DMS53 treated with DMSO at 0.1 percent for 48 hours (cell line): ENCODE data around the gene HHATL.

Experiments
- DNase-seq: peaks from one replicate; lab custom pipeline; 2025; ENCODE audit not compliant: unreplicated experiment; lab: John Stamatoyannopoulos, UW

HHATL gene

GRCh38 chr3:42666577-42666998, 36.0 kb downstream of the HHATL start:
- DNase-seq, result no peak

- no peak for DNase-seq
Measured at GRCh38 chr3:42666022-42666421, 36.6 kb downstream of the HHATL start.

GRCh38 chr3:42665050-42665878, 37.3 kb downstream of the HHATL start:
- DNase-seq, result no peak

- DNase-seq, result no peak
Measured at GRCh38 chr3:42664438-42664803, 38.2 kb downstream of the HHATL start.

- no peak for DNase-seq
Measured at GRCh38 chr3:42663581-42664437, 38.8 kb downstream of the HHATL start.

- no peak for DNase-seq
Measured at GRCh38 chr3:42662813-42663535, 39.6 kb downstream of the HHATL start.

GRCh38 chr3:42662037-42662812, 40.4 kb downstream of the HHATL start:
- no peak for DNase-seq

- DNase-seq, result no peak
Measured at GRCh38 chr3:42661593-42662022, 41.0 kb downstream of the HHATL start.

- no peak for DNase-seq
Measured at GRCh38 chr3:42660898-42661297, 41.7 kb downstream of the HHATL start.

- no peak for DNase-seq
Measured at GRCh38 chr3:42660131-42660715, 42.4 kb downstream of the HHATL start.

- no peak for DNase-seq
Measured at GRCh38 chr3:42659451-42660130, 43.0 kb downstream of the HHATL start.

- no peak for DNase-seq
Measured at GRCh38 chr3:42658771-42659390, 43.7 kb downstream of the HHATL start.

- DNase-seq, result no peak
Measured at GRCh38 chr3:42658091-42658770, 44.4 kb downstream of the HHATL start.

GRCh38 chr3:42657675-42658074, 44.9 kb downstream of the HHATL start:
- DNase-seq, result no peak

GRCh38 chr3:42656680-42657610, 45.7 kb downstream of the HHATL start:
- no peak for DNase-seq

GRCh38 chr3:42655980-42656679, 46.5 kb downstream of the HHATL start:
- DNase-seq, result no peak

- DNase-seq, result no peak
Measured at GRCh38 chr3:42655331-42655888, 47.2 kb downstream of the HHATL start.
